NOMO-1 (cell line): Measurements from ENCODE around the gene HTT.

Experiments used
- DNase-seq, 2 experiments: peaks; one replicate each; lab custom pipeline; 2025; ENCODE audit not compliant: unreplicated experiment in 2 of 2; lab: John Stamatoyannopoulos, UW

HTT gene

DNA sequence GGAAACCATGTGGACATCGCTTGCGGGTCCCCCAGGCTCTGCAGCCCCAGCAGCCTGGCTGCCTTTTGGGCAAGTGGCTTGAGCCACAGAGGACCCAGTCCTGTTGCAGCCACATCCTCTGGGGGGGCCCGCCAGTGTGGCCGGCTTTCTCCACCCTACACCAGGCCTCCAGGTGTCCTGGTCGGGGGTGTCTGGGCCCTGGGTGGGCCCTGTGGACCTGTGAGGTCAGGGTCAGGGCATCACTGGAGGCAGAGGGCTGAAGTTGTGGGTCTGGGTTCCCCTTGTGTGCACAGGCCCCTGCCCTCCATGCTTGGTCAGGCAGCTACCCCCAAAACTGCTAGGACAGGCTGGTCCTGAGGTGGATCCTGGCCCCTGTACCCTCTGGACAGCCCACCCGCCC, 171.2 kb downstream of the HTT start:
- DNase-seq = no peak

DNA sequence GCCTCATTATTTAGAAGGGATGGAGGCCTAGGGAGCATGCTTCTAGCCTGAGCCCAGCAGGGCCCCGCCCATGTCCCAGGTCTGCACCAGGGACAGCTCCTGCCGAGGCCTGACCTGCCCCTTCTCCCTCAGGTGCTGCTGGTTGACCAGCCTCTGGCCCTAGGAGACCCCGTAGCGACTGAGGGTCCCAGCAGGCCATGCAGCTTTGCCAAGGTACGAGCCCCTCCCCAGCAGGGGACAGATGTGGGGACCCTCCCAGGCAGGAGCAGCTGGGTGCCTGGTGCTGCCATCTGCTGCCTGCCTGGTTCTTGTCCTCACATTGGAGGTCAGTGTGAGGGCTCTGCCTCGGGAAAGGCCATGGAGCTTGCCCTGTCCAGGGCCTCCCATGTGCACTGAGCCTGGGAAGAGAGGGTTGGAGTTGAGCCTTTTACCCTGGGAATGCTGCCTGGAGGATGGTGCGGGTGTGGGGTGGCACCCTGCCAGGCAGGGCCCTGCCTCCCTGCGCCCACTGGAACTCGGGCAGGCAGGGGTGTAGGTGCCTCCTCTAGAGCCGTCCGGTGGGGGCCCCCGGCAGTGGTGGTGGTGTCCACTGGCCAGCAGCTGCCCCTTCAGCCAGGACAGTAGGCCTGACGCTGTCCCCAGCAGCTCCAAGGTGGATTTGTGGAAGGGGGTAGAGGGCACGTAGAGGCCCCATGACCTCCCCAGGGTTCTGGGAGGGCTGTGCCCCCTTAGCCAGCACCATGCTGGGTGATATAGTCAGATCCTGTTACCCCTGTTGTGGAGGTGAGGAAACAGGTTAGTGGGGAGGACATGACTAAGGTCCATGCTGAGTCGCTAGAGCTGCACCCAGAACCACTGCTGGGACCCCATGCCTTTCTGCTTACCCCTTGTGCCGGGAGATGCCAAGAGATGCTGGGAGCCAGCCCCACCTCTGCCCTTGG, 172.2 kb downstream of the HTT start:
- DNase-seq = no peak

DNA sequence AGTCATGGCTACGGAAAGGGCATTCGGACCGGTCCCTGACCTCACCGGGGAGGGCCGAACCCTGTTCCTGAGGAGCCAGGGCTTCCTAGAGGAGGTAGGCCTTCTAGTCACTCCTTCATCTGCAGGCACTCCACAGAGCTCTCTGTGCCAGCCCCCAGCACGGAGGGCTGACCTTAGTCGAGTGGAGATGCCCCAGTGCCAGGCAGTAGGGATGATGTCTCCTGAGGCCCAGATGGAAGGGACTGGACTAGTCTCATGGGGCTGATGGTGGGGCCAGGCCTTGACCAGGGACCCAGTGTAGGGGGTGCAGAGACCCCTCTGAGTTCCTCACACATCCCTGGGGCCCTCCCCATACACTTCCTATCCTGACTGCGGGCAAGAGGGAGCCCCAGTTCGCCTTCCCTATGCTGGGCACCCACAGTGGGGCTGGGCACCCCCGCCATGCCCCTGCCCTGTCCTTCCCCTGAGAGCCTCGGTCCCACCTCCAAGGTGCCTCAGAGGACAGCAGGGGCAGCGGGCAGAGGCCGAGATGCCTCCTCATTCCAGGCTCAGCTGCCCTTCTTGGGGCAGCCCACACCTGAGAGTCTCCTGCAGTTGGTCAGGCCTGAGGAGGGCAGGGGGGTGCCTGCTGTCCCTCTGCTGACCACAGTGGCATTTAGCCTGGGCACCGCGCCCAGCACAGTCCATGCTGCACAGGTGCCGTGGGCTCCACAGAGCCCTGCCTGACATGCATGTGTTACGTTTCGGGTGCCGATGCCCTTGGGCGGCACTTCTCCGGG, 173.1 kb downstream of the HTT start:
- no peak for DNase-seq

DNA sequence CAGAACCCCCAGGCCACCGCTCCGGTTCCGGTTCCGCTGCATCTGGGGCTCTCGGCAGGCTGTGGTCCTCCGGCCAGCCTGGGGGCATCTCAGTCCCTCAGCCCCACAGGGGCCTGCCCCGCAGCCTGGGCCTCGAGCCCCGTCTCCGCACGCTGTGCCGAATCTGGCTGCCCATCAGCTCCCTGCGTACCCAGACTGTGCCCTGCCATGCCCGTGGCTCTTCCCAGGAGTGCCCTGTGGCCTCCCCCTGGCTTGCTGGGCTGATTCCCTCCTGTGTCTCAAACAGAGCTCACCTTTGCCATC, 173.6 kb downstream of the HTT start:
- no peak for DNase-seq

DNA sequence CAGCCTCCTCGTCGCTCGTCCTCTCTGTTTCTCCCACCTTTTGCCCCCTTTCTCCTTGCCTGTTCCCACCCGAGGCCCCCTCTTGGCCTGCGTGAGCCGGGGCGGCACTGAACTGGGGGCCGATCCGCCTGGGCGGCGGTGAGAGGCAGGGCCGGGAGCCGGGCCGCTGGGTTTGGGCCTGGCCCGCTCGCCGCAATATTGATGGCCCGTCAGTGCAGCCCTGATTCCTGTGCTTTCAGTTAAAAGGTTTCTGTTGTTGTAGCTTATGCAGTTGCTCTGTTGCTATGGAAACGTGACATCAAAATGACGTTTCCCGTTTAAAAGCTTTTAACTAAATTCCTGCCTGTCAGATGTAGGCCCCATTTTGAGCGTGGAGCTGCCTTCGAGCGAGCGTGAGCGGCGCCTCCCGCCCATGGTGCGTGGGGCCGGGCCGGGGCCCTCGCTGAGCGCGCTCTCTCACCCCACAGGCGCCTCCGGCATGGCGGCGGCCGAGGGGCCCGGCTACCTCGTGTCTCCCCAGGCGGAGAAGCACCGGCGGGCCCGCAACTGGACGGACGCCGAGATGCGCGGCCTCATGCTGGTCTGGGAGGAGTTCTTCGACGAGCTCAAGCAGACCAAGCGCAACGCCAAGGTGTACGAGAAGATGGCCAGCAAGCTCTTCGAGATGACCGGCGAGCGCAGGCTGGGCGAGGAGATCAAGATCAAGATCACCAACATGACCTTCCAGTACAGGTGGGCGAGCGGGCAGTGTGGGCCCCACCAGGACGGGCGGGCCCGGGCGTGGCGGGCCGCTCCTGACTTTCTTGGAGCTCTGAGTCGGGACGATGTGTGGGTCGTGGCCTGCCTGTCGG, 174.6 kb downstream of the HTT start, which contains the start of gene MSANTD1:
MSANTD1 (plus strand) TSS at position 349 of the 851 bp plus-strand sequence; CDS start at position 413, 64 bp downstream.
- no peak for DNase-seq

DNA sequence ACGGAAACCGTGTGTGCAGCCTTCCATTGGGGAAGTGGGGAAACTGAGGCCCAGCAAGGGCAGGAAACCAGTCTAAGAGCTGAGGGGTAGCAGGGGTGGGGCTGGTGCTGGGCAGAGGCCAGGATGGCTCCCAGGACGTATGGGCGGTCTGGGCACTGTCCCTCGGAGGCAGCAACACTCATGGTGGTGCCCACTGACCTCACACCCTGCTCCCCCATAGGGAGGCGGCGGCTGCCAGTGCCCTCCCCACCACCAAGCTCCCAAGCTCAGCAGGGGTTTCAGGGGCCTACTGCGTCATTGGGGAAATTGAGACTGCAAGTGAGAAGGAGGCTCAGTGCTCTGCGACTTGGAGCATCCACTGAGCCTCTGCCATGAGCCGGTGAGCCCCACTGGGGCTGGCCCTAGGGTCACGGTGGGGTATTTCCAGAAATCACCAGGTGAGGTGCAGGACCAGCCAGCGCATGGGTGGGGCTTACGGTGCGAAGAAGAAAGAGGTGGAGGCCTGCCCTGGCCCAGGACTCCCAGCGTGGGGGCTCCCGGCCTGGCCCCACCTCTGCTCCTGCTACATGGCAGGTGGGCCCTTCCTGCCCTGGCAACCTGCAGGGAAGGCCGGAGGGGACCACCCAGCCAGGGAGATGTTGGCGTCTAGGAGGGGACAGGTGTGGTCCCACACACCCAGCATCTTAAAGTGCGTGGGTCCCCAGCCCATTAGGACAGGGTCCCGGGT, 175.4 kb downstream of the HTT start:
- no peak for DNase-seq

DNA sequence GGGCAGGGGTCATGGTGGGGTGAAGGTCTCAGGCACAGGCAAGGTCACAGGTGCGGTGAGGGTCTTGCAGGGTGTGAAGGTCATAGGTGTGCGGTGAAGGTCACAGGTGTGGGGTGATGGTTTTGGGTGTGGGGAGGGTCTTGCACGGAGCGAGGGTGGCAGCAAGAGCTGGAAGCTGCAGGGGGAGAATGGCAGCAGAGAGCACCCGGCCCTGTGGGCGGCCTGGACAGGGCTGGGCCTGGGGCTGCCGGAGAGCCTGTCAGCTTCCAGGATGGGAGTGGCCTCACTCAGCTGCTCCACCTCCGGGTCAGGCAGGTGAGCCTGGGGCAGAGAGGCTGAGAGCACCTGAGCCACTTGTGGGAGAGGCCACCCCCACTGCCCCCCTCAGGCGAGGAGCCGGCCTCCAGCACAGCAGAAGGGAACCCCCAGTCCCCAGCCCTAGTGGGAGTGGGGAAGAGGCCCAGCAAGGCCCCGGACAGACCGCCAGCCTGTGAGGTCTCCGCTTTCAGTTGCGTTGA, 176.0 kb downstream of the HTT start:
- no peak for DNase-seq

DNA sequence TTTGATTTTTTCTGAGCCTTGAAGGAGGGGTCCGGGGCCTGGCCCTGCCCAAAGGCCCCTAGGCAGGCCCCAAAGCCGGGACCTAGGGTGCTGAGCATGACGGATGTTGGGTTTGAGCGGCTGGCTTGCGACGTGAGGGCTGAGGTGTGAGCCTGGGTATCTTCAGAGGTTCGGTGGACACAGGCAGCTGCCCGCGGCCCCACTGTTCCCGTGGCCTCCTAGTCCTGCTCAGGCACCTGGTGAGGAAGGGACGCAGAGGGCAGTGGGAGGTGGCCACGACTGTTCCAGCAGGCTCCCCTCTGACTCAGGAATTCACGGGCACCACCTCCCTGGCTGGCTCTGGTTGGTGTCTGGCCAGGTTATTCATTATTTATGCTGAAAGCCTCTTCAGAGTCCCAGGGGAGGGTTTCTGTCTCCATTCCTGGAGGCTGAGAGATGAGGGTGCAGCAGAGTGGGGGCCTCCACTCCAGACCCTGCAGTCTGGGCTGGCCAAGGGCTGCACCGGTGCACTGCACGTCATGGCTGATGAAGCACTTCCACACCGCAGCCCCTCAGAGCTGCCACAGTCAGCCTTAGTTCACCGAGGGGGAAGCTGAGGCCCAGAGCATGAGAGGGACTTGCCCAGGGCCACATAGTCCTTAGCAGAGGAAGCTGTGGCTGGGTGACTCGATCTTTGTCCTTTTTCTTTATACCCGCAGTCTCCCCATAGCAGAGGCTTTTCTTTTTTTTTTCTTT, 176.6 kb downstream of the HTT start:
- DNase-seq = no peak

DNA sequence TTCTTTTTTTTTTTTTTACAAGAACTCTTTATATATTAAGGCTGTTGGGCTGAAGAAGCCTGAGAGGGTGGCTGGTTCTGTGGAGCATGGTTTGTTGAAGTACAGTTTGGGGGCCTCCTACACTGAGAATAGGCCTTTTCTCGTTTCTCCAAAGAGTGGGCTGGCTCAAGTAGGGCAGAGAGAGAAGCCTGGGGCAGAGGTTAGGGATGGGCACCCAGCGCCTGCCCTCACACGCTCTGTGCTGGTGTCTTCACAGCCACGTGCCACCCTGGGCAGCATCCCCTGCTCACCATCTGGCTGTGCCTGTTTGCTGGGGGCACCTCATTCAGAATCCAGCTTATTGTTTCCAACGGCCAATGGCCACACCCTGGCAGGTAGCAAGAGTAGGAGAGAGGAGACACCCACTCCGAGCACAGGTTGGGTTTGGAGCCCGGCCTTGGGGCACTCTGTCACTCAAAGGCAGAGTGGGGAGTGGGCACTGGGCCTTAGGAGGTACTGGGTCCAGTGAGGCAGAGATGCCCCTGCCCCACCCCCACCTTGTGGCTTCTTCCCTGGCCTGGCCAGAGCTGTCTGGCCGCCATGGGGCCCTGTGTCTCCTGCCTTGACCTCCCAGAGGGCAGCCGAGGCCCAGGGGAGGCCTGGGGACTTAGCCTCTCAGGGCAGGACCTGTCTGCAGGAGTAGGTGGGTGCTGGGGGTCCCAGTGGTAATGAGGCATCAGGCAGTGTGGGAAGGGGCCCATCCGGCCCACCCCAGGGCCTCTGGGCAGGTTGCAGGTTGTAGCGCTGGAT, 177.4 kb downstream of the HTT start:
- DNase-seq = no peak

DNA sequence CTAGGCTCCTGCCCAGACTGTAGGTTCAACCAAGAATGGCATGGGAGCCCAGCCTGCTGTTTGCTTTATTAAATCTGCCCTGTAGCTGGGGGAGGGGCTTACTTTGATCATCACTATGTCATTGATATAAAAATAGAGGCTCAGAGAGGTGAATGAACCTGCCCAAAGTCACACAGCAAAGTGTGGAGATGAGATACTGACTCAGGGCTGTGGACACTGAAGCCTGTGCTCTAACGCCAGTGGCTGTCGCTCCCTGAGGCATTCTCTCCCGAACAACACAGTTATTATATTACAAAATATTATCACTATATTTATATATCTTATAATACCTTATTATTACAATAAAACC, 178.0 kb downstream of the HTT start:
- DNase-seq = no peak

DNA sequence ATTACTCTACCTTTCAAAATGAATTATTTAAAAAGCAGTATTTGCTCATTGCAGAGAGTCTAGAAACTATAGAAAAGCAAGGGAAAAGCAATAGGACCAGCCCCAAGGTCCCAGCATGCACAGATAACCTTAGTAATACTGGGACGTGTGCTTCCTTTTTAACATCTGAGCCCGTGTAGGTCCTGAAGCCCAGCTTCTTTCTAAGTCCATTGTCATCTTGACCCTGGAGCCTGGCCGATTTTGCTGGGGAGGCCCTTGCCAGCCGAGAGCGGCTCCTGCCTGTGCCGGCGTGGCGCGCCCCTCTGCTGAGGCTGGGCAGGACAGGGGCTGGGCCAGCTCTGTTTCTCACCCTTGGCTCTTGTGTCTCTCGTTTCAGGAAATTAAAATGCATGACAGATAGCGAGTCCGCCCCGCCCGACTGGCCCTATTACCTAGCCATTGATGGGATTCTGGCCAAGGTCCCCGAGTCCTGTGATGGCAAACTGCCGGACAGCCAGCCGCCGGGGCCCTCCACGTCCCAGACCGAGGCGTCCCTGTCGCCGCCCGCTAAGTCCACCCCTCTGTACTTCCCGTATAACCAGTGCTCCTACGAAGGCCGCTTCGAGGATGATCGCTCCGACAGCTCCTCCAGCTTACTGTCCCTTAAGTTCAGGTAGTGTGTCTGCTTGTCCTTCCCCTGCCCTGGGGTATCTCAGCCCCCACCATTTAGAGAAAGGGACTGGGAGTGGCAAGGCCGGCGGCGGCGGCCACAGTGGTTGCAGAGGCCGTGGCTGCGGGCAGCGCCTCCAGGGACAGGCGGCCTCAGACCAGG, 178.6 kb downstream of the HTT start:
- no peak for DNase-seq

DNA sequence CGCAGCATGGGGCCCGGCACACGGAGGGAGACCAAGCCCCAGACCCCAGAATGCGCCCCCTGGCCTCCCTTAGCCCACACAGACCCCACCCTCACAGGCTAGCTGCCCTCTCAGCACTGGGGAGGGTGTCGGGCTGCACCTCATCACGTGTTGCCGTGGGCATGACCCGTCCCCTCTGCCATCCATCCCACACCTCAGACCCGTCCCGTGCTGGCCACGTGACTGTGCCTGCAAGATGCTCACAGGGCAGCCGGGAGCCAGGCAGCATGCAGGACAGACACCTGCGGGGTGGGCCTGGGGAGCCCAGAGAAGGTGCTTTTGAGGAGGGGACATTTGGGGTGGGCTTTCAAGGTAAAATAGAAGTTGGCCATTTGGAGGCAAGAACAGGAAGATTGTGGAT, 179.3 kb downstream of the HTT start:
- DNase-seq = no peak

DNA sequence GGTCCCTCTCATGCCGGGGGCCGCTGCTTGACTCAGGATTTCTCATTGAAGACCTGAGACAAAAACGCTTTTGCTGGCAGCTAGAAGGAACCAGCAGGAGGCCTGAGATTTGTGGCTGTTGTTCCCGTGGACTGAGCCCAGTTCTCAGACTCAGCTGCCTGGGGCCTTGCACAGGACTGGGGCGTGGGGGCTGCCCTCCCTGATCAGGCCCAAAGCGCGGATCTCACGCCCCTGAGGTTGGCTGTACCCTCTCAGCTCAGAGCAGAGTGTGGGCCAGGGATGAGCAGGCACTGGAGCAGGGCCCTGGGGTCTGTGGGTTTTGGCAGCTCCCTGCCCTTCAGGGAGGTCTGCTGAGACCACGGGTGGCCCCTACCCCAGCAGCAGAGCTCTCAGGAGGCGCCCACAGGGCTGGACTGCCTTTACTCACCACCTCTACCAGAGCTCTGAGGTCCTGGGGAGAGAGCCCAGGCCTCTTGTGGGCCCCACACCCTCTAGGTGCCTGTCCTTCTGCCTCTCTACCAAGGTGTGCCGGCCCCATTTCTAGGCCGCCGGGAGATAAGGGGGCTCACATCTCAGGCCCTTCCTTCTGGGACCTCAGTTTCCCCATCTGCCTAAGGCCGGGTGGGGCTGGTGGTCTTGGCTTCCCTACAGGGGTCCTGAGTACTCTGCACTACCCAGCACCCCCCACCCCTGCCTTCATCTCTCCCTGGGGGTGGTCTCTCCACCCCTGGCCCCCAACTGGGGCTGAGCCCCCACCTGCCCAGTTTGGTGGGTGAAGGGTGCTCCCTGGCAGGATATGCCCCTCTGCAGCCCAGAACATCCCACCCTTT, 180.0 kb downstream of the HTT start:
- no peak for DNase-seq

DNA sequence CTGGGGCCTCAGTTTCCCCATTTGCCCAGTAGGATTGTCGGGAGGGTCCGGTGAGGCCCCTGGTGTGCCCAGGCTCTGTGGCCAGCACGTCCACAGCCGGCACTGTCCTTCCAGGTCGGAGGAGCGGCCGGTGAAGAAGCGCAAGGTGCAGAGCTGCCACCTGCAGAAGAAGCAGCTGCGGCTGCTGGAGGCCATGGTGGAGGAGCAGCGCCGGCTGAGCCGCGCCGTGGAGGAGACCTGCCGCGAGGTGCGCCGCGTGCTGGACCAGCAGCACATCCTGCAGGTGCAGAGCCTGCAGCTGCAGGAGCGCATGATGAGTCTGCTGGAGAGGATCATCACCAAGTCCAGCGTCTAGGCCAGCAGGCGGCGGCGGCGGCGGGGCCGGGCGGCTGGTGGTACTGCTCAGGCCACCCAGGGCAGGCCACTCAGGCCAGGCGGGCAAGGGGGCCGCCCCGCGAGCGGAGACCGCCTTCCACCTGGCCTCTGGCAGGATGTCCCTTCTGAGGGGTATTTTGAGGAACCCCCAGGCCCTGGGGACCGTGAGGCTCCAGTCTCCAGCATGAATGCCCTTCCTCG, 181.2 kb downstream of the HTT start:
- DNase-seq = no peak

DNA sequence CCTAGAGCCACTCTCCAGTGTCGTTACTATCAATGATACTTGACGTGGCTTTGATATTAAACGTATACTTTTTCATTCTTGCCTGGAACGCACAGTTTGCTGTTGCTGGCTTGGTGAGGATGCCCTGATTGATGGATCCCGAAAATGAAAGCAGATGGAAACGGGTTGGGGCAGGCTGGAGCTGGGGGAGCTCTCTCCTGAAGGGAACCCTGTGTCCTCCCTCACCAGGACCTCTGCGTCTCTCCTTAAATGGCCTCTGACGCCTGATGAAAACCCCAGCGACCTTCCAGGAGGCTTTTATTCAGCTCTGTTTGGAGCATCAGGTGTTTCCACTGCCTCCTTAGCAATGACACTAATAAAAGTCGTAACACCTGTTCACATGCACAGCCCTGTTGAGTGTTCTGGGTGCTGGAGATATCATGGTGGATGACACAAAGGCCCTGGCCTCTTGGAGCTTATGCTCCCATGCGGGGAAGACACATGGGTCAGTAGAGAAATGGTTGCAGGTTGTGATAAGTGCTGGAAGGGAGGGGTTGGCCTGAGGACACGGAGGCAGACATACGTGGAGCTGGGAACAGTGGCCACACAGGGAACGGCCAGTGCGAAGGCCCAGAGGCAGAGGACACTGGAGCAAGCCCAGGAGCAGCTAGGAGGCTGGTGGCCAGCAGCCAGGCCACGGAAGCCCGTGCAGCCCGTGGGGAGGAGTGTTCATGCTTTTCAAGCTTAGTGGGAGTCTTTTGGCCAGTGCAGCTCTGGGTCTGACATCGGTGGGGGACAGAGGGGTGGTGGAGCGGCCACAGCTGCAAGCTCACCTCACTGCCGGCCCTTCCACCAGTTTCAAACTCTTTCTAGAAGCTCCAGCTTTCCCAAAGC, 182.0 kb downstream of the HTT start:
- DNase-seq = no peak

DNA sequence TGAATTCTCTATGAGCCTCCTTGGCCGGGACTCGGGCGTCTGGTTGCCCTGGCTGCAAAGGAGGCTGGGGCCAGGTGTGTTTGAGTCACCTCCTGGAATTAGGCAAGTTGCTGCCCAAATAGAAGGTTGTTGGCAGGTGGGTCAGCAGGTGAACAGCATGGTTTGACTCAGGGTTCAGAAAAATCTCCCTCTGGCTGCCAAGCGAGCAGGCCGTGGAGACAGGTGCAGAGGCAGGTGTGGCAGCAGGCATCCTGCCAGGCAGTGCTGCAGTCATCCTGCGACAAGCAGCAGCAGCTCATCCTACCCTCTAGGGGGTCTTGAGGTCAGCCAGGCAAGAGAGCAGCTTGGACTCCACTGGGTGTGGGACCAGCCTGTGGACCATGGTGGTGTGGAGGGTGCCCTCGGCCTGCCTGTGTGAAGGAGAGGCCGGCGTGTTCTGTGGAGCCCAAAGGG, 182.6 kb downstream of the HTT start:
- no peak for DNase-seq
